Endothelial cell of umbilical vein (primary cell): Measurements from ENCODE around the gene TTN.

Source experiments
- EZH2 ChIP-seq: IDR thresholded peaks from 2 replicates; pipeline ENCODE4 v1.6.1; 2012; ENCODE audit warnings: borderline replicate concordance, low read depth, mild to moderate bottlenecking, moderate library complexity, low read length, inconsistent platforms; ENCODE audit not compliant: severe bottlenecking
- MYC ChIP-seq: IDR thresholded peaks from one replicate; pipeline ENCODE4 v1.6.1; 2011; ENCODE audit warnings: mild to moderate bottlenecking, low read depth, low read length
- POLR2A ChIP-seq: IDR thresholded peaks from 2 replicates; pipeline ENCODE4 v1.6.1; 2012; ENCODE audit warnings: low read depth, mild to moderate bottlenecking, control low read depth, low read length
- POLR2AphosphoS5 ChIP-seq: IDR thresholded peaks from 2 replicates; pipeline ENCODE4 v1.6.1; 2012; ENCODE audit warnings: low read depth, mild to moderate bottlenecking, control low read depth, low read length, moderate library complexity; ENCODE audit not compliant: insufficient read depth
- TF ChIP-seq, protein P1 (sequence below), 2 donors: IDR thresholded peaks; 1 replicate in 1 of 2; 2 replicates in 1 of 2; pipeline ENCODE4 v1.5.1; 2011; ENCODE audit warnings: low read length in 2 of 2, mild to moderate bottlenecking in 2 of 2, moderate library complexity in 2 of 2, control low read depth in 1 of 2, inconsistent platforms in 1 of 2, low read depth in 1 of 2; ENCODE audit not compliant: insufficient read depth in 1 of 2; ENCODE audit errors: extremely low read depth in 1 of 2
- TF ChIP-seq, protein P2 (sequence below): IDR thresholded peaks from 2 replicates; pipeline ENCODE4 v1.6.1; 2011; ENCODE audit not compliant: insufficient read depth, insufficient read length

DNA sequence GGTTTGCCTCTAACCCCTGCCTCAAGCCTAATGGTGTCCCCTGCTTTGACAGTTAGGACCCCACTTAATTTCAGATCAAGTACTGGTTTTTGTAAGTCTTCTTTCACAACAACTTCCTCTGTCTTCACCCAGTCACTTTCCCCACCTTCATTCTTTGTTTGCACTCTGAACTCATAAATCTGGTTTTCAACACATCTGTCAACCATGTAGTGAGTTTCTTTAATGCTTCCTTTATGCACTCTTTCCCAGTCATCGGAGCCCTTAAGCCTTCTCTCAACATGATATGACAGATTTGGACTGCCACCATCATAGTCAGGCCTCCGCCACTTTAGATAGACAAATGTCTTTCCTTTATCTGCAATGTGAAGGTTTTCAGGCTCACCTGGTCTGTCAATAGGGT lies 217.9 kb downstream of the TTN start:
- TF ChIP-seq POLR2AphosphoS5 (no peak), POLR2A (no peak), EZH2 (no peak), MYC (no peak)
- TF ChIP-seq, protein P1, sequence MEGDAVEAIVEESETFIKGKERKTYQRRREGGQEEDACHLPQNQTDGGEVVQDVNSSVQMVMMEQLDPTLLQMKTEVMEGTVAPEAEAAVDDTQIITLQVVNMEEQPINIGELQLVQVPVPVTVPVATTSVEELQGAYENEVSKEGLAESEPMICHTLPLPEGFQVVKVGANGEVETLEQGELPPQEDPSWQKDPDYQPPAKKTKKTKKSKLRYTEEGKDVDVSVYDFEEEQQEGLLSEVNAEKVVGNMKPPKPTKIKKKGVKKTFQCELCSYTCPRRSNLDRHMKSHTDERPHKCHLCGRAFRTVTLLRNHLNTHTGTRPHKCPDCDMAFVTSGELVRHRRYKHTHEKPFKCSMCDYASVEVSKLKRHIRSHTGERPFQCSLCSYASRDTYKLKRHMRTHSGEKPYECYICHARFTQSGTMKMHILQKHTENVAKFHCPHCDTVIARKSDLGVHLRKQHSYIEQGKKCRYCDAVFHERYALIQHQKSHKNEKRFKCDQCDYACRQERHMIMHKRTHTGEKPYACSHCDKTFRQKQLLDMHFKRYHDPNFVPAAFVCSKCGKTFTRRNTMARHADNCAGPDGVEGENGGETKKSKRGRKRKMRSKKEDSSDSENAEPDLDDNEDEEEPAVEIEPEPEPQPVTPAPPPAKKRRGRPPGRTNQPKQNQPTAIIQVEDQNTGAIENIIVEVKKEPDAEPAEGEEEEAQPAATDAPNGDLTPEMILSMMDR (IDR thresholded peaks at IDR 0.05; ENCODE audit: extremely low read depth in 1 of 2, insufficient read depth in 1 of 2, low read depth in 1 of 2, low read length in 2 of 2): no peak
- TF ChIP-seq, protein P2, sequence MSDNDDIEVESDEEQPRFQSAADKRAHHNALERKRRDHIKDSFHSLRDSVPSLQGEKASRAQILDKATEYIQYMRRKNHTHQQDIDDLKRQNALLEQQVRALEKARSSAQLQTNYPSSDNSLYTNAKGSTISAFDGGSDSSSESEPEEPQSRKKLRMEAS: no peak
